Measurements from ENCODE around the gene RBMS1. TPM values are rescaled to one million over a fixed set of nuclear protein-coding genes. Genes with fewer than 3 reads are reported as not detected.

Gene RBMS1
- total and polyA plus RNA-seq, 12 donors, result 22.6 to 77.7 (median 59.0) TPM

DNA sequence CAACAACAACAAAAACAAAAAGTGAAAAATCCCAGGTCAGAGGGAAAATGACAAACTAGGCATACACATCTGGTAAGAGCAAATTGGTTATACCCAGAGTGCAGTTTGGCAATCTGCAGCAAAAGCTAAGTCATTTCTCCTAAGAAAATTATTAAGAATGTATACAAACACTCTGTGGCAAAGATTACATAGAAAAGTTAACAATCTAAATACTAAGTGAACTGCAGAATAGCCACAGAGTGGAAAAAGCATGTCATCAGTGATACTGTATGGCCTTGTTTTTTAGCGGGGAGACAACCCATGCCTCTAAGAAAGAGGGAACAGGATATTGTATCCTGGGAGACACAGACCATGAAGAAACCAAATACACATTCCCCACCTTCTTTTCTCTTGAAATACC is 157.5 kb downstream of the RBMS1 start:
- H3K27ac ChIP-seq, result peak overlapping the region in 3 of 10 donors; percentile 3 to 54 (median 23)
- DNase-seq, result no peak
- TF ChIP-seq, protein P1, sequence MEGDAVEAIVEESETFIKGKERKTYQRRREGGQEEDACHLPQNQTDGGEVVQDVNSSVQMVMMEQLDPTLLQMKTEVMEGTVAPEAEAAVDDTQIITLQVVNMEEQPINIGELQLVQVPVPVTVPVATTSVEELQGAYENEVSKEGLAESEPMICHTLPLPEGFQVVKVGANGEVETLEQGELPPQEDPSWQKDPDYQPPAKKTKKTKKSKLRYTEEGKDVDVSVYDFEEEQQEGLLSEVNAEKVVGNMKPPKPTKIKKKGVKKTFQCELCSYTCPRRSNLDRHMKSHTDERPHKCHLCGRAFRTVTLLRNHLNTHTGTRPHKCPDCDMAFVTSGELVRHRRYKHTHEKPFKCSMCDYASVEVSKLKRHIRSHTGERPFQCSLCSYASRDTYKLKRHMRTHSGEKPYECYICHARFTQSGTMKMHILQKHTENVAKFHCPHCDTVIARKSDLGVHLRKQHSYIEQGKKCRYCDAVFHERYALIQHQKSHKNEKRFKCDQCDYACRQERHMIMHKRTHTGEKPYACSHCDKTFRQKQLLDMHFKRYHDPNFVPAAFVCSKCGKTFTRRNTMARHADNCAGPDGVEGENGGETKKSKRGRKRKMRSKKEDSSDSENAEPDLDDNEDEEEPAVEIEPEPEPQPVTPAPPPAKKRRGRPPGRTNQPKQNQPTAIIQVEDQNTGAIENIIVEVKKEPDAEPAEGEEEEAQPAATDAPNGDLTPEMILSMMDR (IDR thresholded peaks at IDR 0.05), result no peak
- 47 to 48% methylated on average over 1 of the region's 1 CpG for WGBS, 2 donors
- intact Hi-C loops (cut with DNase I), result loop anchor here in 4 of 10 donors (5.0 to 10.0 kb wide), 2 partner anchors 36 to 69 kb away; no protein-coding TSS in a partner anchor
- no peaks in the 10 kb centered on the region for H3K9me3 ChIP-seq
- H3K4me3 ChIP-seq, result no peak overlapping the region
- ATAC-seq, result no peak
- H3K36me3 ChIP-seq, result no peaks in the 10 kb centered on the region
- peaks cover 9 to 99% (median 89%) of the 10 kb centered on the region in 9 donors for H3K4me1 ChIP-seq
- no peaks in the 10 kb centered on the region for H3K27me3 ChIP-seq

DNA sequence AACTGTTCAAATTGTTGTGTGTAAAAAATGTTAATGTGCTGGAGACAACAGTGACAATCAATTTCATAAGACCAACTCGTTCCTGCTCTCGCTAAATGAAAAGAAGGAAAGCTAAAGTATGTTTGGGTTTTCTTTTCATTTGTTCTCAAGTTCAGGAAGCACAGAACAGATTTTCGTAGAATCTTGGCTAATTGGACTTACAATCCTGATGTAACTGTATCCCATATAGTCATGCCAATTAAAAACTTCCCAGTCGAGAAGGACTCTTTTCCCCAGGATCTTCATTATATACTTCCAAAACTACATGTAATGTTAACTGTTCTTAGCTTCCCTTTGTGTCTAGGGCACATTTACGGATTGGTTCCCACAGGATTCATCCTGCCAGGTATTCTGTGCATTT is 158.2 kb downstream of the RBMS1 start:
- Histone ChIP-seq H3K36me3 (no peaks in the 10 kb centered on the region), H3K4me3 (no peak overlapping the region), H3K9me3 (no peaks in the 10 kb centered on the region), H3K27me3 (no peaks in the 10 kb centered on the region), H3K27ac (peak overlapping the region in 3 of 10 donors; percentile 23 to 54 (median 29)), H3K4me1 (peaks cover 9 to 100% (median 89%) of the 10 kb centered on the region in 9 donors)
- WGBS, 2 donors, result 58 to 66% methylated on average over 5 of the region's 5 CpGs
- DNase-seq (no peak), ATAC-seq (no peak)
- TF ChIP-seq, protein P1 (IDR thresholded peaks at IDR 0.05), result no peak
- intact Hi-C loops (cut with DNase I), result loop anchor here in 4 of 10 donors (5.0 to 10.0 kb wide), 2 partner anchors 37 to 69 kb away; no protein-coding TSS in a partner anchor

DNA sequence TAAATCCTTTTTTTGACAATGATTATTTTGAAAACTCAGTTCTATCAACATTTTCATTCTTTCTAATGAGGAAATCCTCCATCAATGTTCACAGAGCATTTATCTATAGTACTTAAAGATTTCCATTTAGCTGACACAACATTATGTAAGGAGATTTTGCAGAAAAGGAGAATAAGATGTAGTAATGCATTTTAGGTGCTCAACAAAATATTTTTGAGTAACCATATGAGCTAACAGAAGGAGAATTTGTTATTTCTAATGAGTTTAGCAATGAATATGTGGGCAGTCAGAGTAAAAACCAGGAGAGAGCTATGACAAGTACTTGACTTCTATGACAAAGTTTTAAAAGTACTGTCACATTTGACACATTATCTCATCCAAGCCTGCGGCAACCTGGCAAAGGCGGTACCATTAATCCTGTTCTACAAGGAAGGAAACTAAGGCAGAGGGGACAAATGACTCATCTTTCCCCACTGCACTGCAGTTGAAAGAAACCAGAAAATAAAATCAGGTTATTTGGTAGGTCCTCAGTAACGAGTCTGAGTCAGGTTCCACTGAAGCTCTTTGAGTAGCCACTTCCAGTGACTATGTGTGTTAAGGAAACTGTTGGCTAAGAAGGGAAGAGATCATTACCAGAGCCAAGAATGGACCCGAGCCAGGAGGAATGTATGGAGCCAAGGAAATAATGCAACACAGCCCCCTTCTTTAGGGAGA is 159.4 kb downstream of the RBMS1 start:
- ATAC-seq (peak in 1 of 8 donors; percentile 2), DNase-seq (no peak)
- TF ChIP-seq, protein P1 (IDR thresholded peaks at IDR 0.05), result no peak
- Histone ChIP-seq H3K4me1 (peaks cover 9 to 100% (median 91%) of the 10 kb centered on the region in 9 donors), H3K27ac (peak overlapping the region in 5 of 10 donors; percentile 3 to 57 (median 42)), H3K36me3 (peaks cover 0 to 5% (median 0%) of the 10 kb centered on the region in 9 donors), H3K9me3 (no peaks in the 10 kb centered on the region), H3K27me3 (no peaks in the 10 kb centered on the region), H3K4me3 (no peak overlapping the region)
- intact Hi-C loops (cut with DNase I), result loop anchor here in 6 of 10 donors (5.0 to 10.0 kb wide), 5 partner anchors 38 to 638 kb away; no protein-coding TSS in a partner anchor
- WGBS, 2 donors, result 33 to 39% methylated on average over 4 of the region's 4 CpGs

DNA sequence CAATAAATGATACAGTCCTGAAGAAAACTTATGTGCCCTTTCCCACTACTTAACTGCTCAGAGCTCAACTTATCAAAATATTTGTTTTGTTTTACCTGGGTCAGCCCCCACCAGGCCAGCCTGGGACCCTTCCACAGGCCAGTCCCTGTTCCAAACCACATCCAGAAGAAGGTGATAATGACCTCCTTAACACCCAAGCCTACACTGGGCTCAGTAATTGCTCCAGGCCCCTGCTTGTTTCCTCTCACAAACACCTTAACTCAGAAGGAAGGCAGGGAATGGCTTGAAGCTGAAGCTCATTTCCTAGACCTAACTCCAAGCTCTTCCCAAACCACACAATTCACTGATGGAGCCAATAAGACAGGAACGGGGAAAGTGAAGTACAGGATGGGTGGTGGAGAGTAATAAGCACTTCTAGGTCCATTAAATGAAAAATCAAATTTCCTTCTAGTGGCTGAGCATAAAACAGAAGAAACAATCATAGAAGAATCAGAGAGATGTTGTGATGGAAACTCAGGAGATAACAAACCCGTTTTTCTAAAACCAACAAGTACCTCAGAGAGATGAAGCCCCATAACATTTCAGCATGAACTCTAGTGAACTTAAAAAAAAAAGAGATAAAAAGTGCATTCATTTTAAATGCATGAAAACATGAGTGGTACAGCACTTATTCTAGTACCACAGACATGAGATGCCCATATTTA is 160.1 kb downstream of the RBMS1 start:
- TF ChIP-seq, protein P1 (IDR thresholded peaks at IDR 0.05), result no peak
- DNase-seq, result no peak
- Histone ChIP-seq H3K4me1 (peaks cover 5 to 100% (median 91%) of the 10 kb centered on the region in 9 donors), H3K36me3 (peaks cover 0 to 5% (median 0%) of the 10 kb centered on the region in 9 donors), H3K4me3 (no peak overlapping the region), H3K27me3 (no peaks in the 10 kb centered on the region), H3K27ac (peak overlapping the region in 6 of 10 donors; percentile 2 to 57 (median 40)), H3K9me3 (no peaks in the 10 kb centered on the region)
- WGBS, 2 donors, result 43 to 56% methylated on average over 2 of the region's 2 CpGs
- intact Hi-C loops (cut with DNase I), result loop anchor here in 6 of 10 donors (5.0 to 10.0 kb wide), 5 partner anchors 39 to 639 kb away; no protein-coding TSS in a partner anchor
- no peak for ATAC-seq
